ENCODE results near the gene TMEM87B.
"Not testable (repeated sequence)": the region's sequence is repeated elsewhere in the genome, so short reads cannot be mapped to it uniquely, and the experiment has no call there.

TMEM87B gene

DNA sequence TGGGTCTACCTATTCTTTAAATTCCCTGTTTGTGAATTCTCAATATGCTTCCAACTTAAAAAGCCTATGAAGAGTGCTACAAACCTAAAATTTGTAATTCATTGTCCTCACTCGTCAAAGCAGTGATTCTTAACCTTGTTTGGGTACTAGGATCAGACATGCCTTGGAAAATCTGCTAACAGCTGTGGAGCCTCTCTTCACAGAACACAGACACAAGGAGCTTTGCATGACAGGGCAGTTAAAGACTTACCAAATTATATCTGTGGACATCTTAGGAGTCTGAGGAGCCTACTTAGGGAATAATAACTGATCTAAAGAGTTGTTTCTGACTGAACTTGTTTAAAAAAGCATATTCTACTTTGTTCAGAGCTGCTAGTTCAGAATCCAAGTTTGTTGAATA lies 38.1 kb downstream of the TMEM87B start:
- DNase-seq (ENCODE audit: low read depth) = no peak
- TF ChIP-seq, protein P1, sequence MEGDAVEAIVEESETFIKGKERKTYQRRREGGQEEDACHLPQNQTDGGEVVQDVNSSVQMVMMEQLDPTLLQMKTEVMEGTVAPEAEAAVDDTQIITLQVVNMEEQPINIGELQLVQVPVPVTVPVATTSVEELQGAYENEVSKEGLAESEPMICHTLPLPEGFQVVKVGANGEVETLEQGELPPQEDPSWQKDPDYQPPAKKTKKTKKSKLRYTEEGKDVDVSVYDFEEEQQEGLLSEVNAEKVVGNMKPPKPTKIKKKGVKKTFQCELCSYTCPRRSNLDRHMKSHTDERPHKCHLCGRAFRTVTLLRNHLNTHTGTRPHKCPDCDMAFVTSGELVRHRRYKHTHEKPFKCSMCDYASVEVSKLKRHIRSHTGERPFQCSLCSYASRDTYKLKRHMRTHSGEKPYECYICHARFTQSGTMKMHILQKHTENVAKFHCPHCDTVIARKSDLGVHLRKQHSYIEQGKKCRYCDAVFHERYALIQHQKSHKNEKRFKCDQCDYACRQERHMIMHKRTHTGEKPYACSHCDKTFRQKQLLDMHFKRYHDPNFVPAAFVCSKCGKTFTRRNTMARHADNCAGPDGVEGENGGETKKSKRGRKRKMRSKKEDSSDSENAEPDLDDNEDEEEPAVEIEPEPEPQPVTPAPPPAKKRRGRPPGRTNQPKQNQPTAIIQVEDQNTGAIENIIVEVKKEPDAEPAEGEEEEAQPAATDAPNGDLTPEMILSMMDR (IDR thresholded peaks at IDR 0.05; ENCODE audit: insufficient read depth, low read depth, low read length, missing control alignments) = no peak
- no peak overlapping the region for H3K4me3 ChIP-seq (ENCODE audit: low read length)

DNA sequence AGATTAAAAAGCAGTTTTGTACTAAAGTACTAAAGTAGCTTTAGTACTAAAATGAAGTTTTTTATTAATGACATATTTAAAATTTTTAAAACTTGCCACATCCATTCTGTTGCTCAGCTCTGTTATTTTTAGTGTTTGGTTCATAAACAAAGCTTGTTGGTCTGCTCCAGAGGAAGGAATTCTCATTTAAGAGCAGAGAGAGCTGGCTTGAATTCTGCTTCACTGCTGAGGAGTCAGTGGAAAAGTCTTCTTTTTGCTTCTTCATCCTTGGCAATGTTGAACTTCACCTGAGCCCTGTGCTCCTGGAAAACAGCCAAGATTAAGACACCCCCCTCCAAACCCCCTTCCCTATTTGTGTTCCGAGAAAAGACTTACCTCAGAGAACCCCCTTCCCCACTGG lies 40.6 kb downstream of the TMEM87B start:
- no peak for DNase-seq (ENCODE audit: low read depth)
- TF ChIP-seq, protein P1 (IDR thresholded peaks at IDR 0.05; ENCODE audit: insufficient read depth, low read depth, low read length, missing control alignments) = no peak
- no peak overlapping the region for H3K4me3 ChIP-seq (ENCODE audit: low read length)

DNA sequence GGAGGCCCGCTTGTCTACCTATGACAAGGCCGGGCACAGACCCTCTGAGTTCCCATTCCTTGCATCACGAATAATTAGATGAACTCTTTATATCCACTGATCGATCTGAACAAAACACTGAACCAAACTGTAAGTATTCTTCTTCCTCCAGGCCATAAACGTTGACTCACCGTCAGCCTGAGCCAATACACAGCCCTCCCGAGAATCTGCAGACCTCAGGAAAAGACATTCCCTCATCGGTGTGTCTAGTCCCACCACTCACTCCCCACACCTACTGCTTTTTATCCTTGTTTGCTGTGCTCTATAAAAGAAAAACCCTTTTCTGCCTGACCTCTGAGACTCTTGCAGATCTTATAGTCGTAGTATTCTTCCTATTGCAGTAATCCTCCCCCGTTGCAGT lies 41.0 kb downstream of the TMEM87B start:
- TF ChIP-seq, protein P1 (IDR thresholded peaks at IDR 0.05; ENCODE audit: insufficient read depth, low read depth, low read length, missing control alignments) = no peak
- DNase-seq (ENCODE audit: low read depth) = no peak
- no peak overlapping the region for H3K4me3 ChIP-seq (ENCODE audit: low read length)

DNA sequence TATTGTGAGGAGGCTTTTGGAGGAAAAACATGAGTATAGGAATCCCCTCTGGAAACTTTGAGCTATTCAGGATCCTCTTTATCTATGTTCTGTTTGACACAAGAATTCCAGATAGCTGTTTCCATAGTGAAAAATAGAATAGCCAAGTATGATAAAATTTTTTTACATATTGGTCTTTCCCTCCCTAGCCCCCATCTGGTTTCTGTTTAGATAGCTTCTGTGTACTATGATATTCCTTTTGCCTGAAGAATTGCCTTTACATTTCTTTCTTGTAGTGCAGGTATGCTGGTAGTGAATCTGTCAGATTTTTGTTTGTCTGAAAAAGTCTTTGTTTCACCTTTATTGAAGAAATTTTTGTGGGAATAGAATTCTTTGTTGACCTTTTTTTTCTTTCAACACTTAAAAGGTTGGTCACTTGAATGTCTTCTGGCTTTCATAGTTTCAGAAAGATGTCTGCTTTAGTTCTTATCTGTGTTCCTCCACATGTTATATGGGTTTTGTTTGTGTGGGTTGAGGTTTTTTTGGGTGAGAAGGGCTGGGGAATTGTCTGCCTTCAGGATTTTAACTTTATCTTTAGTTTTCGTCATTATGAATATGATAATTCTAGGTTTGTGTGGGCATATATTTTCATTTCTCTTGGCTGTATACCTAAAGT lies 53.2 kb downstream of the TMEM87B start:
- TF ChIP-seq, protein P1 (IDR thresholded peaks at IDR 0.05; ENCODE audit: insufficient read depth, low read depth, low read length, missing control alignments) = no peak
- no peak for DNase-seq (ENCODE audit: low read depth)
- H3K4me3 ChIP-seq (ENCODE audit: low read length) = no peak overlapping the region

DNA sequence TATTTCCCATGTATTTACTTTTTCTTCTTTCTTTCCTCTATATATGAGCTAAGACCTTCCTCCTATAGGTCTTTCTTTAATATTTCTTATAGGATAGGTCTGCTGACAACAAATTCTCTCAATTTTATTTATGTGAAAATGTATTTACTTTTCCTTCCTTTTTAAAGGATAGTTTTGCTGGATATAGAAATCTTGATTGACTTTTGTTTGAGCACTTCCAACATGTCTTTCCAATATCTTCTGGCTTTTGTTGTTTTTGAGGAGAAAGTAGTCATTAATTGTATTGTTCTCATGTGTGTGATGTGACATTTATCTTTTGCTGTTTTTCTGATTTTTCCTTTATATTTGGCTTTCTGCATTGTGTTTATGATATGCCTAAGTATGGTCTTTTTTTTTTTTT lies 54.2 kb downstream of the TMEM87B start:
- no peak for DNase-seq (ENCODE audit: low read depth)
- TF ChIP-seq, protein P1 (IDR thresholded peaks at IDR 0.05; ENCODE audit: insufficient read depth, low read depth, low read length, missing control alignments) = no peak
- H3K4me3 ChIP-seq (ENCODE audit: low read length) = no peak overlapping the region

DNA sequence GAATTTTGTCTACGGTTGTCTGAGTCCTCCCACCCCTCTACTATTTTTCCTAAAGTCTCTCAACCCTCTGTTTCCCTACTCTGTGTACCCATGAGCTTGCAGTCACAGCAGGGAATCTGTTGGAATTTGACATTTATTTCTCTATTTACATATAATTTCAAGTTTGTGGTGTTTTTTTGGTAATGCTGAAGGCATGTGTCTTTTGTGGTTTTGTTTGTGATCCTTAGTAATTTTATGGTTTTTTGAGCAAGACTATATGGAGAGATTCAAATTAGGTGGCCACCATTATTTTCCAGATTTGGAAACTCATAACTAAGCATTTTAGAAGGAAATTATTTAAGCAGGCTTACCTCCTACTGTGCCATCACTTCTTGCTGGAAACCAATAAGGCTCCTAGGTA lies 55.9 kb downstream of the TMEM87B start:
- no peak for DNase-seq (ENCODE audit: low read depth)
- TF ChIP-seq, protein P1 (IDR thresholded peaks at IDR 0.05; ENCODE audit: insufficient read depth, low read depth, low read length, missing control alignments) = no peak
- H3K4me3 ChIP-seq (ENCODE audit: low read length) = no peak overlapping the region

DNA sequence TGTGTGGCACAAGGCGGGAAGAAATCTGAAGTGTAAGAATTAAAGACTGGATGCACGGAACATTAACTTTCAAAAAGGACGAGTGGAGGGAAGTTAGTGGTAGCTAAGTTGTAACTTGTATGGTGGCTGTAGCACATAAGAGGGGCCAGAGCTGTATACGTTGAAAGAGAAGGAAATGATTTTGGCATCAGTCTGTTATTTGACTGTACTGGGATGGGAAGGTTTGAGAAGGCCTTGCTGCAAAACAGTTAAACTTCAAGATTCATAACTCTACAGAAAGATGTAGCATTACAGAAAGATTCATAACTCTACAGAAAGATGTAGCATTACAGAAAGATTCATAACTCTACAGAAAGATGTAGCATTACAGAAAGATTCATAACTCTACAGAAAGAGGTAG lies 58.3 kb downstream of the TMEM87B start:
- H3K4me3 ChIP-seq (ENCODE audit: low read length); DNase-seq (ENCODE audit: low read depth): not testable (repeated sequence)
